Ascending aorta (tissue), 2 donors: ENCODE data around the gene GRK5. TPM values are rescaled to one million over a fixed set of nuclear protein-coding genes. Genes with fewer than 3 reads are reported as not detected.

Experiments
- DNase-seq, 2 donors: peaks; one replicate each; pipeline ENCODE4 v3.0.0-alpha.2; 2019; ENCODE audit warnings: low spot score in 2 of 2
- H3K27ac ChIP-seq, 2 donors: fragments of 200-600 bp; sonication (generic); one replicate each; pipeline ENCODE4 v1.5.1; 2016 to 2017; ENCODE audit warnings: mild to moderate bottlenecking in 1 of 2
- H3K27me3 ChIP-seq: fragments of 200-600 bp; sonication (generic); one replicate; pipeline ENCODE4 v1.5.1; 2017
- H3K36me3 ChIP-seq, 2 donors: fragments of 200-600 bp; sonication (generic); one replicate each; pipeline ENCODE4 v1.5.1; 2016
- H3K4me1 ChIP-seq, 2 donors: fragments of 200-600 bp; sonication (generic); one replicate each; pipeline ENCODE4 v1.5.1; 2016 to 2017; ENCODE audit warnings: mild to moderate bottlenecking in 1 of 2
- H3K4me3 ChIP-seq, 2 donors: fragments of 200-600 bp; sonication (generic); one replicate each; pipeline ENCODE4 v1.5.1; 2016 to 2017; ENCODE audit warnings: mild to moderate bottlenecking in 1 of 2
- H3K9me3 ChIP-seq, 2 donors: fragments of 200-600 bp; sonication (generic); one replicate each; pipeline ENCODE4 v1.5.1; 2016
- intact Hi-C: fragments of 100-400 bp; cut with DNase I; formaldehyde crosslinking; loops from one replicate; pipeline ENCODE4 v1.15.1; 2023
- total RNA-seq: library from RNA; depleted of rRNA; stranded (reverse); fragments of >200 nt; gene quantifications from one replicate; pipeline ENCODE4 v1.1.0, GENCODE V29; 2016
- TF ChIP-seq, protein P1 (sequence below), 3 experiments: fragments of 200-600 bp in 2 of 3; fragments of 450-650 bp in 1 of 3; sonication (generic) in 2 of 3; IDR thresholded peaks; one replicate each; pipeline ENCODE4 v1.5.1; 2016 to 2019; ENCODE audit warnings: antibody characterized with exemption in 3 of 3, mild to moderate bottlenecking in 1 of 3, moderate library complexity in 1 of 3

GRK5 gene
- total RNA-seq, 1 donor from 2014 or later, result 75.5 TPM

DNA sequence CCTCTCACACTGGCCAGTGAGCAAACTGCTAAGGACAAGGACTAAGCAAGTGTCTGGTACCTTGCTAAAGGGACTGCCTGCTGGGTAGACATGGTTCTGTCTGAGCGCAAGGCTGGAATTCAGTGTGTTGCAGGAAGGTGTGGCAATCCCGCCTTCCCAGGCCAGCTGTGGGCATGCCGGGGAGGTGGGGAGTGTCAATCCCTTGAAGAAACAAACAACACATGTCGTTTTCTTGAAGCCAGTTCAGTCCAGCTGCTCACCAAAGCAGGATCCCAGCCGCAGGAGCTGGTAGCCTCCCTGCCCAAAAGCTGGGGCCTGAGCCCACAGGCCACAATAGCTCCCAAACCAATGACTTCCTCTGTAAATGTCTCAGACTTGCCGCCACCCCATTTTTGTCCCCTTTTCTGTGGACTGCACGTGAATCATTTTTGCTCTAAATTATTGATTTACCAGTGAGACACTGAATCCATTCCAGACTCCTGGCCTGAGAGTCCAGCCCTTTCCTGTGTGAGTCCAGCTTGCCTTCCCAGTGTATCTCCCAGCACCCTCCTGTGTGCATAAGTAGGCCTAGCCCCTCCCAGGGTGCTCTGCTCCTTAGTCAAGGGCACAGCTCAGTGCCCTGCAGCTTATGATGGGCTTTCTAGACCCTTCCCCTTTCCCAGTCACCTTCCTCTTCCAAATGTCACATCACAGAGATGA is 168.4 kb downstream of the GRK5 start:
- intact Hi-C loops, result no loop called here
- Histone ChIP-seq H3K4me1 (peaks cover 15 to 30% of the 10 kb centered on the region in 2 donors), H3K36me3 (peaks cover 3 to 5% of the 10 kb centered on the region in 2 donors), H3K27ac (peak overlapping the region; percentile 3 to 13), H3K9me3 (no peaks in the 10 kb centered on the region), H3K27me3 (no peaks in the 10 kb centered on the region), H3K4me3 (no peak overlapping the region)
- TF ChIP-seq, protein P1, sequence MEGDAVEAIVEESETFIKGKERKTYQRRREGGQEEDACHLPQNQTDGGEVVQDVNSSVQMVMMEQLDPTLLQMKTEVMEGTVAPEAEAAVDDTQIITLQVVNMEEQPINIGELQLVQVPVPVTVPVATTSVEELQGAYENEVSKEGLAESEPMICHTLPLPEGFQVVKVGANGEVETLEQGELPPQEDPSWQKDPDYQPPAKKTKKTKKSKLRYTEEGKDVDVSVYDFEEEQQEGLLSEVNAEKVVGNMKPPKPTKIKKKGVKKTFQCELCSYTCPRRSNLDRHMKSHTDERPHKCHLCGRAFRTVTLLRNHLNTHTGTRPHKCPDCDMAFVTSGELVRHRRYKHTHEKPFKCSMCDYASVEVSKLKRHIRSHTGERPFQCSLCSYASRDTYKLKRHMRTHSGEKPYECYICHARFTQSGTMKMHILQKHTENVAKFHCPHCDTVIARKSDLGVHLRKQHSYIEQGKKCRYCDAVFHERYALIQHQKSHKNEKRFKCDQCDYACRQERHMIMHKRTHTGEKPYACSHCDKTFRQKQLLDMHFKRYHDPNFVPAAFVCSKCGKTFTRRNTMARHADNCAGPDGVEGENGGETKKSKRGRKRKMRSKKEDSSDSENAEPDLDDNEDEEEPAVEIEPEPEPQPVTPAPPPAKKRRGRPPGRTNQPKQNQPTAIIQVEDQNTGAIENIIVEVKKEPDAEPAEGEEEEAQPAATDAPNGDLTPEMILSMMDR (IDR thresholded peaks at IDR 0.05), result no peak
- DNase-seq, result no peak

DNA sequence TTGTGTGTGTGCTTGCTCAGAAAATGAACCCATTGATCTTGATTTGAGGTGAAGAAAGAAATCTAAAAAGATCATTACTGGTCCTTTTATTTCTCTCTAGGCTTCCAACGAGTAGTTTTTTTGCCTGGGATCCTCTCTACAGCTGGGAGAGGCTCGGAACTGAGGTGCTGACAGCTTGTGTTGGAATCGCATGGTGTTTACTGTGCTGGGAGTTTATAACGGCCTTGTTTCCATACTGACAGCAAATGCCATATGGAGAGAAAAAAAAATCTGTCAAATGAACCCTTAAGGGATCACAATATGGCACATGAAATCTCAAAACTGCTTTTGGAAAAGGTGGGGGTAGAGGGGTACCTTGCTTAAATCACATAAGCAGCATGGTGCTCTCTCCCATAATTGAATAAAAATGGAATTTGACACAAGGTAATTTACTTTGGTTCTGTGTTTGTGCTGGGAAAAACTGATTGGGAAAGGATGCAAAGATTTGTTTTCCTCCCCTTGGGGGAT is 170.1 kb downstream of the GRK5 start:
- Histone ChIP-seq H3K36me3 (peaks cover 19 to 20% of the 10 kb centered on the region in 2 donors), H3K9me3 (no peaks in the 10 kb centered on the region), H3K4me1 (peaks cover 3 to 18% of the 10 kb centered on the region in 2 donors), H3K27ac (no peak overlapping the region), H3K4me3 (no peak overlapping the region), H3K27me3 (no peaks in the 10 kb centered on the region)
- DNase-seq, result no peak
- TF ChIP-seq, protein P1 (IDR thresholded peaks at IDR 0.05), result no peak
- intact Hi-C loops, result no loop called here

DNA sequence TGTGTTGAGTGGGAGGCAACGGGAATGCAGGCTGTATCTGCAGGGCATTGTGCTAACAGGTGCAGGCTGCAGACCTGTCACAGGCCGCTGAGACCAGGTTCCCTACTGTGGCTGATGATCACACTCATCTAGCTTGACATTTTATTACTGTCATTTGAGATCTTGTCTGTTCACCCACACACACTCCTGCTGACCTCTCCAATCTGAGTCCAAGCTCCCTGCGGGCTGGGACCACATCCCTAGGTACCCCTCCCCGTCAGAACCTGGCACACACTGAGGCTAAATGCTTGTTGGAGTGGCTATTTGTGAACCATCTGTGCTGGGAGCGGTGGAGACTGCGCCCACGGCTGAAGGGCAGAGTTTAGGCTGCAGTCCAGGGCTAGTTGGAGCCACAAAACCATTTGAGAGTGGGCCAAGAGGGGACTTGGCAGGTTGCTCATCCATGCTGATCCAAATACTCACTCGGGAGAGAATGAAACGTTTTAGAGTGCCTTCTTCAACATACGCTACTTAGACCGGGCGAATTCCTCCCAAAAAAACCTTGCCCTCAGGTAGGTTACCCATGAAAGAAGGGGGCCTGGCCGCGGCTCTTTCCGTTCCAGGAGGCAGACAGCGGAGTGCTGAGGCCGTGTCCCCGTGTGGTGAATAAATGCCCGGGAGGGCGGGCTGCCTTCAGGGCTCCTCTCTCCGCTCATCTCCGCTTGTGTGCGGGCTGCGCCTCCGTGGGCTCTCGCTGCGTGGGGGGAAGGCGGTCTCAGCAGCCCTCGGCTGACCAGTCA is 170.8 kb downstream of the GRK5 start:
- intact Hi-C loops, result no loop called here
- H3K36me3 ChIP-seq, result peaks cover 19 to 26% of the 10 kb centered on the region in 2 donors
- H3K27ac ChIP-seq, result peak overlapping the region; percentile 7 to 17
- TF ChIP-seq, protein P1 (IDR thresholded peaks at IDR 0.05), result no peak
- no peaks in the 10 kb centered on the region for H3K27me3 ChIP-seq
- no peak for DNase-seq
- H3K4me3 ChIP-seq, result no peak overlapping the region
- H3K4me1 ChIP-seq, result peaks cover 3 to 18% of the 10 kb centered on the region in 2 donors
- H3K9me3 ChIP-seq, result no peaks in the 10 kb centered on the region

DNA sequence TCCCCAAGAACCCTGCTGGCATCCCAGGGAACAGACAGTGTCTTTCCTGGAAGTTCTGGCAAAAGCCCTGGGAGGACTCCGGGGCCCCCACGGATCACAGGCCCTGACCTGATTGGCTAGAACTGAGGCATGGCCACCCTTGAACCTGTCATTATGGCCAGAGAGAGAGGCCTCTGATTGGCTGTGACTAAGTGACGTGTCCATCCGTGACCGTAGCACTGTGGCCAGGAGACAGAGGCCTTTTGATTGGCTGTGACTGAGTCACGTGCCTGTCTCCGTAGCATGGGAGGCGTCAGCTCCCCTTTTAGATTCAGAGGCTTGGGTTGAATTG is 171.3 kb downstream of the GRK5 start:
- Histone ChIP-seq H3K27me3 (no peaks in the 10 kb centered on the region), H3K36me3 (peaks cover 19 to 30% of the 10 kb centered on the region in 2 donors), H3K4me3 (no peak overlapping the region), H3K4me1 (peaks cover 3 to 18% of the 10 kb centered on the region in 2 donors), H3K9me3 (no peaks in the 10 kb centered on the region), H3K27ac (peak overlapping the region in 1 of 2 donors; percentile 17)
- TF ChIP-seq, protein P1 (IDR thresholded peaks at IDR 0.05), result no peak
- no peak for DNase-seq
- intact Hi-C loops, result no loop called here

DNA sequence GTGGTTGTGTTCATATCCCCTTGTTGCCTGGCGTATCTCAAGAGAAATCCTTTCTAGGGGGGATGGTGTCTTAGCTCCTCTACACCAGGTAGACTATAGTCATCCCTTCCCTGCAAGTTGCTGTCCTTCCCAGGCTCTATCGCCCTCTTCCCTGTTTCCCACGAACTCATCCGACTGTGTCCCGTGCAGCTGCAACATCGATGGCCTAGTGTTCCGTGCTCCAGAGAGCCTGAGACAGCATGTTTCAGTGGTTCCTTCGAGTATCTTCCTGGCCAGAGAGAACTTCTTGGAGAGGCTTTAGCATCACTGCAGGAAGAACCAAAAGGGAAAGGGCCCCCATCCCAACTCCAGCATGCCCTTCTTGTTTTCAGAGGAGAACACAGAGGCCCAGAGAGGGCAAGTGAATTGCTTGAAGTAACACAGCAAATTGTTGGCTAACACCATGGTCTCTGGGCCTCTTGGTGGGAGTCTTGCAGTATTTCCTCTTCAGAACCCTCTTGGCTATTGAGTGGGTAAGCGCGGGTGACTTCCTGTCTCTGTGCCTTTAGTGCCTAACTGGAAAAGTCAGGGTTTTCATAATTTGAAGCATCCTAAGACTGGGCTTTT is 172.2 kb downstream of the GRK5 start:
- no peak overlapping the region for H3K27ac ChIP-seq
- peaks cover 3 to 18% of the 10 kb centered on the region in 2 donors for H3K4me1 ChIP-seq
- H3K9me3 ChIP-seq, result no peaks in the 10 kb centered on the region
- intact Hi-C loops, result no loop called here
- peaks cover 19 to 36% of the 10 kb centered on the region in 2 donors for H3K36me3 ChIP-seq
- no peaks in the 10 kb centered on the region for H3K27me3 ChIP-seq
- TF ChIP-seq, protein P1 (IDR thresholded peaks at IDR 0.05), result no peak
- no peak for DNase-seq
- H3K4me3 ChIP-seq, result no peak overlapping the region
